ENCODE data around the gene UBA52. TPM values are rescaled to one million over a fixed set of nuclear protein-coding genes. Genes with fewer than 3 reads are reported as not detected.

UBA52 gene
- total and polyA plus RNA-seq, 2 of the 8 experiments (the other 6 are each of a cell fraction or from before 2014, with no cell fraction given) = 1,340 to 5,409 TPM

DNA sequence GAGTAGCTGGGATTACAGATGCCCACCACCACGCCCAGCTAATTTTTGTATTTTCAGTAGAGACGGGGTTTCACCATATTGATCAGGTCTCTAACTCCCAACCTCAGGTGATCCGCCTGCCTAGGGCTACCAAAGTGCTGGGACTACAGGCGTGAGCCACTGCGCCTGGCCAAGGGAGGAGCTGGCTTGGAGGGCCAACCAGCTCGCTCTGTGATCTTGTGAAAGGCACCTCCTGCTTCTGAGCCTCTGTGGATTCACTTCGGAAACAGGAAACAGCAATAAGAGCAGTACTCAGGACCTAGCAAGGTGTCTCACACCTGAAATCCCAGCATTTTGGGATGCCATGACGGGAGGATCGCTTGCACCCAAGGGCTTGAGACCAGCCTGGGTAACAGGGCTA is 47.8 kb upstream of the UBA52 start:
- Histone ChIP-seq H4K8ac (ENCODE audit: extremely low read depth, insufficient read depth, low read length) (peak overlapping the region; percentile 35; the same call in 1 of the 2 replicates), H3K4me2 (ENCODE audit: insufficient read depth in 1 of 2, low read depth in 2 of 2, low read length in 2 of 2) (no peak overlapping the region), H2AK5ac (ENCODE audit: low read depth, low read length) (no peak overlapping the region), H3K4me3 (ENCODE audit: extremely low read depth in 1 of 4, insufficient read depth in 2 of 4, low read depth in 3 of 4, low read length in 4 of 4) (no peak overlapping the region), H3K23me2 (ENCODE audit: low read depth, low read length) (peaks cover 10% of the 10 kb centered on the region; the same call in 1 of the 2 replicates), H3K56ac (replicated peaks; ENCODE audit: insufficient read length, low read depth, low read length) (no peak overlapping the region), H4K5ac (ENCODE audit: insufficient read length, low read depth, low read length) (no peak overlapping the region), H3K27me3 (replicated peaks in 1 of 4; ENCODE audit: control insufficient read depth in 3 of 4, extremely low read depth in 1 of 4, insufficient read depth in 3 of 4, low read length in 3 of 4) (no peaks in the 10 kb centered on the region; a peak in 1 of 7 replicates), H3K18ac (ENCODE audit: extremely low read depth, low read length) (no peak overlapping the region), H2AFZ (ENCODE audit: low read length) (no peak overlapping the region), H3K14ac (ENCODE audit: insufficient read length) (no peak overlapping the region), H4K91ac (replicated peaks; ENCODE audit: insufficient read length, low read length) (no peak overlapping the region), H3K23ac (ENCODE audit: insufficient read length) (no peak overlapping the region), H2BK5ac (ENCODE audit: low read depth, low read length) (no peak overlapping the region), H3K9me3 (ENCODE audit: insufficient read depth in 2 of 2, low read depth in 1 of 2, low read length in 1 of 2) (no peaks in the 10 kb centered on the region), H3K79me1 (ENCODE audit: low read depth, low read length) (peaks cover 7% of the 10 kb centered on the region), H3K4ac (replicated peaks; ENCODE audit: insufficient read length, low read depth, low read length) (no peak overlapping the region), H3K9ac (replicated peaks in 1 of 4; ENCODE audit: extremely low read depth in 1 of 4, low read depth in 3 of 4, low read length in 3 of 4) (no peak overlapping the region), H2BK15ac (ENCODE audit: low read length) (no peak overlapping the region), H2BK20ac (ENCODE audit: low read length) (no peak overlapping the region), H3K36me3 (ENCODE audit: control insufficient read depth in 2 of 4, insufficient read depth in 4 of 4, low read length in 3 of 4) (no peaks in the 10 kb centered on the region), H3K27ac (ENCODE audit: low read depth, low read length) (no peak overlapping the region), H3K79me2 (ENCODE audit: control insufficient read depth in 1 of 2, insufficient read depth in 2 of 2, low read length in 2 of 2) (peaks cover 0 to 16% of the 10 kb centered on the region in 2 experiments; a peak in 2 of 4 replicates), H2BK120ac (replicated peaks; ENCODE audit: low read depth, low read length) (no peak overlapping the region), H3K4me1 (replicated peaks in 1 of 4; ENCODE audit: control insufficient read depth in 3 of 4, insufficient read depth in 4 of 4, low read length in 3 of 4) (peaks cover 0 to 3% (median under 1%) of the 10 kb centered on the region in 4 experiments; a peak in 4 of 7 replicates), H2BK12ac (ENCODE audit: low read depth, low read length) (peak overlapping the region; percentile 50; the same call in 1 of the 2 replicates), H4K20me1 (replicated peaks in 1 of 2; ENCODE audit: control insufficient read depth in 1 of 2, insufficient read depth in 2 of 2, low read length in 2 of 2) (peaks cover 1 to 7% of the 10 kb centered on the region in 2 experiments)
- DNase-seq (ENCODE audit: low read depth in 1 of 2, low spot score in 2 of 2) (no peak), FAIRE-seq (no peak)
- ChIA-PET POLR2A (ENCODE audit: partially characterized antibody) (interaction anchor here (0.6 to 4.0 kb wide), 8 partner anchors 9 to 244 kb away, joined by 3 to 19 read pairs (median 4); partner anchors contain the start of gene UBA52), CTCF (ENCODE audit: partially characterized antibody) (interaction anchor here (0.6 to 32.9 kb wide), 10 partner anchors 20 to 310 kb away, joined by 3 to 458 read pairs (median 4); partner anchors contain the start of gene FKBP8)
- no peak for TF ChIP-seq CHD2 (IDR thresholded peaks at IDR 0.05; ENCODE audit: low read length)
- no peak for TF ChIP-seq YY1 (IDR thresholded peaks at IDR 0.05; ENCODE audit: low read depth, low read length)
- no peak for TF ChIP-seq BACH1 (IDR thresholded peaks at IDR 0.05; ENCODE audit: low read length)
- TF ChIP-seq EP300 (IDR thresholded peaks at IDR 0.05; ENCODE audit: borderline replicate concordance in 1 of 2, low read depth in 2 of 2, low read length in 2 of 2) = no peak
- TF ChIP-seq SIRT6 (IDR thresholded peaks at IDR 0.05; ENCODE audit: low read length) = no peak
- TF ChIP-seq SIX5 (IDR thresholded peaks at IDR 0.05; ENCODE audit: low read depth, low read length) = no peak
- TF ChIP-seq ZNF274 (IDR thresholded peaks at IDR 0.05; ENCODE audit: borderline replicate concordance, extremely low read depth, low read length) = no peak
- WGBS, 2 experiments (ENCODE audit: extremely low coverage in 1 of 2, insufficient coverage in 1 of 2, insufficient read length in 1 of 2, insufficient replicate concordance in 2 of 2, low coverage in 1 of 2, low lambda C conversion rate in 2 of 2, missing lambda C conversion rate in 1 of 2) = 81% methylated on average over 8 of the region's 9 CpGs; no CpG with 5 or more reads in 1 of the 2 experiments
